Spleen (tissue), 11 donors: ENCODE results near the gene BBX. TPM values are rescaled to one million over a fixed set of nuclear protein-coding genes. Genes with fewer than 3 reads are reported as not detected.

Experiments
- DNase-seq: peaks from one replicate; pipeline ENCODE4 v3.0.0-alpha.2; 2020
- H3K27ac ChIP-seq, 8 donors: fragments of 200-600 bp; sonication (generic) in 7 of 8; 1 replicate in 4 of 8; 2 replicates in 4 of 8; pipeline versions ENCODE4 v1.5.0 to v1.8.0; 2016 to 2021; ENCODE audit warnings: inconsistent platforms in 4 of 8, mild to moderate bottlenecking in 4 of 8, moderate library complexity in 1 of 8
- H3K27me3 ChIP-seq, 7 donors: fragments of 200-600 bp; sonication (generic) in 6 of 7; replicated peaks in 1 of 7; 1 replicate in 4 of 7; 2 replicates in 3 of 7; pipeline versions ENCODE4 v1.5.0 to v1.8.0; 2016 to 2021; ENCODE audit warnings: inconsistent platforms in 3 of 7, mild to moderate bottlenecking in 1 of 7
- H3K36me3 ChIP-seq, 6 donors: fragments of 200-600 bp; sonication (generic) in 5 of 6; 1 replicate in 4 of 6; 2 replicates in 2 of 6; pipeline versions ENCODE4 v1.5.0 to v1.8.0; 2016 to 2021; ENCODE audit warnings: inconsistent platforms in 2 of 6
- H3K4me1 ChIP-seq, 6 donors: fragments of 200-600 bp; sonication (generic) in 5 of 6; 1 replicate in 3 of 6; 2 replicates in 3 of 6; pipeline versions ENCODE4 v1.5.0 to v1.8.0; 2016 to 2021; ENCODE audit warnings: inconsistent platforms in 3 of 6
- H3K4me3 ChIP-seq, 8 donors: fragments of 200-600 bp; sonication (generic) in 7 of 8; 1 replicate in 4 of 8; 2 replicates in 4 of 8; pipeline versions ENCODE4 v1.5.0 to v1.8.0; 2016 to 2021; ENCODE audit warnings: inconsistent platforms in 4 of 8, mild to moderate bottlenecking in 4 of 8, moderate library complexity in 2 of 8
- H3K9me3 ChIP-seq, 8 donors: fragments of 200-600 bp; sonication (generic) in 7 of 8; 1 replicate in 4 of 8; 2 replicates in 4 of 8; pipeline versions ENCODE4 v1.5.0 to v1.8.0; 2016 to 2021; ENCODE audit warnings: inconsistent platforms in 4 of 8
- POLR2A ChIP-seq, 3 donors: fragments of 450-650 bp; IDR thresholded peaks; one replicate each; pipeline ENCODE4 v1.5.1; 2017; ENCODE audit warnings: antibody characterized with exemption in 3 of 3, mild to moderate bottlenecking in 1 of 3
- POLR2AphosphoS5 ChIP-seq, 3 donors: sonication (generic); formaldehyde crosslinking; IDR thresholded peaks; one replicate each; pipeline ENCODE4 v1.5.1; 2017; ENCODE audit warnings: antibody characterized with exemption in 3 of 3
- WGBS, 5 donors: extraction: QIAGEN DNeasy Blood & Tissue Kit in 3 of 5; methylation state at CpG; one replicate each; pipeline versions ENCODE4 v1.1.5 to v1.1.7; 2013 to 2018; 5-methylcytosine and 5-hydroxymethylcytosine counted together
- intact Hi-C: fragments of 100-400 bp; cut with DNase I; formaldehyde crosslinking; loops from one replicate; pipeline ENCODE4 v1.15.0; 2023; ENCODE audit warnings: low total_unique reads
- polyA plus RNA-seq, 3 donors: library from polyadenylated mRNA; stranded (reverse); fragments of 200-250 nt; gene quantifications; one replicate each; pipeline ENCODE4 v1.2.1, GENCODE V29; 2013
- total RNA-seq, 7 donors: library from RNA; depleted of rRNA in 3 of 7; stranded (reverse); fragments of >200 nt in 3 of 7; fragmentation: NEBNext Ultra II Directional in 4 of 7; extraction: Animal tissue kit (Norgen Biotek cat#: 25700) in 4 of 7; gene quantifications; one replicate each; pipeline versions ENCODE4 v1.1.0 to v1.2.1, GENCODE V29; 2016 to 2021
- TF ChIP-seq, protein P1 (sequence below), 11 experiments: fragments of 200-600 bp in 7 of 11; fragments of 450-650 bp in 4 of 11; sonication (generic) in 4 of 11; IDR thresholded peaks in 8 of 11; conservative IDR thresholded peaks in 3 of 11; 1 replicate in 7 of 11; 2 replicates in 4 of 11; pipeline versions ENCODE4 v1.4.0 to v1.8.0; 2016 to 2021; ENCODE audit warnings: antibody characterized with exemption in 11 of 11, inconsistent platforms in 4 of 11, mild to moderate bottlenecking in 1 of 11
- donor health status: healthy with polysubstance abuse.
- donor health status: DM: no; HTN: no; CAD: no; lungs with moderate emphysema.
- donor health status: DM: no; HTN: no; CAD: no.
- donor health status: Bipolar disorder and iron deficiency.
- donor health status: healthy.
- donor health status: DM: no; HTN: no; CAD: no.
- donor health status: DM: yes; HTN: yes; CAD: no.

Gene BBX
- total and polyA plus RNA-seq, 10 donors: 5.1 to 98.5 (median 74.6) TPM

GRCh38 chr3:107854733-107855132 is 332.0 kb downstream of the BBX start:
- Histone ChIP-seq H3K9me3 (peaks cover 0 to 7% (median 0%) of the 10 kb centered on the region in 8 donors), H3K36me3 (no peaks in the 10 kb centered on the region), H3K27me3 (no peaks in the 10 kb centered on the region), H3K27ac (no peak overlapping the region), H3K4me3 (no peak overlapping the region), H3K4me1 (no peaks in the 10 kb centered on the region)
- 79 to 88% (median 84%) methylated on average over 6 of the region's 6 CpGs for WGBS, 5 donors
- intact Hi-C loops: no loop called here
- DNase-seq: no peak
- TF ChIP-seq POLR2A (IDR thresholded peaks at IDR 0.05) (no peak), POLR2AphosphoS5 (IDR thresholded peaks at IDR 0.05) (no peak)
- TF ChIP-seq, protein P1, sequence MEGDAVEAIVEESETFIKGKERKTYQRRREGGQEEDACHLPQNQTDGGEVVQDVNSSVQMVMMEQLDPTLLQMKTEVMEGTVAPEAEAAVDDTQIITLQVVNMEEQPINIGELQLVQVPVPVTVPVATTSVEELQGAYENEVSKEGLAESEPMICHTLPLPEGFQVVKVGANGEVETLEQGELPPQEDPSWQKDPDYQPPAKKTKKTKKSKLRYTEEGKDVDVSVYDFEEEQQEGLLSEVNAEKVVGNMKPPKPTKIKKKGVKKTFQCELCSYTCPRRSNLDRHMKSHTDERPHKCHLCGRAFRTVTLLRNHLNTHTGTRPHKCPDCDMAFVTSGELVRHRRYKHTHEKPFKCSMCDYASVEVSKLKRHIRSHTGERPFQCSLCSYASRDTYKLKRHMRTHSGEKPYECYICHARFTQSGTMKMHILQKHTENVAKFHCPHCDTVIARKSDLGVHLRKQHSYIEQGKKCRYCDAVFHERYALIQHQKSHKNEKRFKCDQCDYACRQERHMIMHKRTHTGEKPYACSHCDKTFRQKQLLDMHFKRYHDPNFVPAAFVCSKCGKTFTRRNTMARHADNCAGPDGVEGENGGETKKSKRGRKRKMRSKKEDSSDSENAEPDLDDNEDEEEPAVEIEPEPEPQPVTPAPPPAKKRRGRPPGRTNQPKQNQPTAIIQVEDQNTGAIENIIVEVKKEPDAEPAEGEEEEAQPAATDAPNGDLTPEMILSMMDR (IDR thresholded peaks at IDR 0.05 in 8 of 11, conservative IDR thresholded peaks at IDR 0.05 in 3 of 11): no peak

GRCh38 chr3:107855710-107856109 is 332.9 kb downstream of the BBX start:
- no peak for DNase-seq
- intact Hi-C loops: no loop called here
- no peak for TF ChIP-seq POLR2AphosphoS5 (IDR thresholded peaks at IDR 0.05)
- TF ChIP-seq, protein P1 (IDR thresholded peaks at IDR 0.05 in 8 of 11, conservative IDR thresholded peaks at IDR 0.05 in 3 of 11): no peak
- no peak for TF ChIP-seq POLR2A (IDR thresholded peaks at IDR 0.05)
- Histone ChIP-seq H3K4me3 (no peak overlapping the region), H3K9me3 (peaks cover 0 to 7% (median 0%) of the 10 kb centered on the region in 8 donors), H3K27me3 (no peaks in the 10 kb centered on the region), H3K27ac (no peak overlapping the region), H3K4me1 (no peaks in the 10 kb centered on the region), H3K36me3 (no peaks in the 10 kb centered on the region)
- 60 to 80% (median 70%) methylated on average over 5 of the region's 5 CpGs for WGBS, 5 donors

DNA sequence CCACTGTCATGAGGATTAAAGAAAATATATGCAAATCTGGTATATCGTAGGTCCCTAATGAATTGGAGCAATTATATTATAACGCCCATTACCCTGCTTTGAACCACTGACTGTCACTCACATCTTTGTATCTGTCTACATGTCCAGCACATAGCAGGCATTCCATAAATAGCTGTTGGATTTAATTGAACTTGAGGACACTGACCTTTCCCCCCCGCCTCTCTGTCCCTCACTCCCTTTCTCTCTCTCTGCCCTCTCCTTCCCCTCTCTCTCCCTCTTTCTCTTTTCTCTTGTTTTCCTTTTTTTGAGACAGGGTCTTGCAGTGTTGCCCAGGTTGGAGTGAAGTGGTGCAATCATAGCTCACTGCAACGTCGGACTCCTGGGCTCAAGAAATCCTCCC is 335.1 kb downstream of the BBX start:
- Histone ChIP-seq H3K4me1 (peaks cover 0 to 15% (median 0%) of the 10 kb centered on the region in 6 donors), H3K9me3 (no peaks in the 10 kb centered on the region), H3K27ac (no peak overlapping the region), H3K36me3 (no peaks in the 10 kb centered on the region), H3K27me3 (no peaks in the 10 kb centered on the region), H3K4me3 (no peak overlapping the region)
- intact Hi-C loops: no loop called here
- TF ChIP-seq POLR2A (IDR thresholded peaks at IDR 0.05): no peak
- TF ChIP-seq, protein P1 (IDR thresholded peaks at IDR 0.05 in 8 of 11, conservative IDR thresholded peaks at IDR 0.05 in 3 of 11): no peak
- no peak for TF ChIP-seq POLR2AphosphoS5 (IDR thresholded peaks at IDR 0.05)
- WGBS, 5 donors: 76 to 93% (median 89%) methylated on average over 5 of the region's 5 CpGs
- DNase-seq: no peak

DNA sequence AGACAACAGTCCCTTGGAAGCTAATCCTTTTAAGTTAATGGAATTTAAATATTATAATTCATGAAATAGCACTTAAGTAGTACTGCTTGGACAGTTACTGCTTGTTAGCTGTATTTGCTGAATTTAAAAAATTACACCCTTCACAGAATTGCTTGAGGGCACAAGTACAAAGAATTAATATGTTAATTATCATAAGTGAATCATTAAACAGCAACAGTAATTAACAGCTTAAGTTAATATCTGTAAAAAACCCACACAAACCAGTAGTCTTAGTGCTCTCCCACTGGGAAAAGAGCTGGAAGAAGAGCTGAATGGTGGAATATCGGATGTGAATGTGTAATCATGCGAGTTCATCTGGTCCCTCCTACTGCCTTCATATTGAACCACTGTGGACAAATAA is 336.1 kb downstream of the BBX start:
- H3K9me3 ChIP-seq: no peaks in the 10 kb centered on the region
- no peaks in the 10 kb centered on the region for H3K27me3 ChIP-seq
- whole genome bisulfite sequencing, 5 donors: 93 to 99% (median 96%) methylated on average over 2 of the region's 2 CpGs
- no peak for DNase-seq
- H3K27ac ChIP-seq: no peak overlapping the region
- intact Hi-C loops: no loop called here
- peaks cover 0 to 15% (median 0%) of the 10 kb centered on the region in 6 donors for H3K4me1 ChIP-seq
- H3K4me3 ChIP-seq: no peak overlapping the region
- H3K36me3 ChIP-seq: no peaks in the 10 kb centered on the region
- no peak for TF ChIP-seq POLR2AphosphoS5 (IDR thresholded peaks at IDR 0.05)
- TF ChIP-seq, protein P1 (IDR thresholded peaks at IDR 0.05 in 8 of 11, conservative IDR thresholded peaks at IDR 0.05 in 3 of 11): no peak
- no peak for TF ChIP-seq POLR2A (IDR thresholded peaks at IDR 0.05)

Other genes starting within 250 kb of the BBX start
- gene CCDC54, start 145.5 kb upstream of the BBX start, total RNA-seq: not detected
- not detected for gene CCDC54, start 145.5 kb upstream of the BBX start, polyA plus RNA-seq